Activated CD8-positive, alpha-beta memory T cell treated with anti-CD3 and anti-CD28 coated beads for 4 hours (primary cell): Measurements from ENCODE around the gene SOX11.
"Not testable (repeated sequence)": the region's sequence is repeated elsewhere in the genome, so short reads cannot be mapped to it uniquely, and the experiment has no call there.

ENCODE experiments used
- DNase-seq, 2 donors: peaks; one replicate each; pipeline ENCODE4 v3.0.0-alpha.2; 2020; ENCODE audit warnings: low read depth in 2 of 2

Gene SOX11

GRCh38 chr2:5691985-5692529 lies at the start of gene SOX11:
SOX11 (plus strand) TSS chr2:5692384; CDS start chr2:5692722, 338 bp downstream.
- DNase-seq: no peak

- not testable (repeated sequence) for DNase-seq
These were observed 39.5 kb upstream of the SOX11 start for GRCh38 chr2:5652734-5653133.

GRCh38 chr2:5653756-5654155 lies 38.4 kb upstream of the SOX11 start:
- not testable (repeated sequence) for DNase-seq

- DNase-seq: no peak
These were observed 35.0 kb upstream of the SOX11 start for GRCh38 chr2:5657231-5657630.

- no peak for DNase-seq
These were observed 31.6 kb upstream of the SOX11 start for GRCh38 chr2:5660591-5660990.

GRCh38 chr2:5661362-5661761 lies 30.8 kb upstream of the SOX11 start:
- DNase-seq: no peak

GRCh38 chr2:5664278-5664681 lies 27.9 kb upstream of the SOX11 start:
- DNase-seq: no peak

GRCh38 chr2:5665066-5665465 lies 27.1 kb upstream of the SOX11 start:
- no peak for DNase-seq

- DNase-seq: no peak
These were observed 25.4 kb upstream of the SOX11 start for GRCh38 chr2:5666798-5667197.

GRCh38 chr2:5667655-5668054 lies 24.5 kb upstream of the SOX11 start:
- DNase-seq: not testable (repeated sequence)

GRCh38 chr2:5668682-5669250 lies 23.4 kb upstream of the SOX11 start:
- no peak for DNase-seq

GRCh38 chr2:5672749-5673144 lies 19.4 kb upstream of the SOX11 start:
- DNase-seq: no peak

- DNase-seq: no peak
These were observed 18.8 kb upstream of the SOX11 start for GRCh38 chr2:5673145-5674025.

- DNase-seq: no peak
These were observed 18.2 kb upstream of the SOX11 start for GRCh38 chr2:5674026-5674340.

- no peak for DNase-seq
These were observed 15.1 kb upstream of the SOX11 start for GRCh38 chr2:5677133-5677532.

GRCh38 chr2:5683471-5683870 lies 8.7 kb upstream of the SOX11 start:
- DNase-seq: no peak

GRCh38 chr2:5685225-5685624 lies 7.0 kb upstream of the SOX11 start:
- no peak for DNase-seq

GRCh38 chr2:5686068-5686467 lies 6.1 kb upstream of the SOX11 start:
- DNase-seq: no peak

- DNase-seq: no peak
These were observed 5.6 kb upstream of the SOX11 start for GRCh38 chr2:5686536-5686935.

GRCh38 chr2:5689750-5690149 lies 2.4 kb upstream of the SOX11 start:
- DNase-seq: no peak

GRCh38 chr2:5690286-5690685 lies 1.9 kb upstream of the SOX11 start:
- DNase-seq: no peak

GRCh38 chr2:5690718-5691220 lies 1.4 kb upstream of the SOX11 start:
- no peak for DNase-seq
